Measurements from ENCODE around the gene DDX1. TPM values are rescaled to one million over a fixed set of nuclear protein-coding genes. Genes with fewer than 3 reads are reported as not detected.

Gene DDX1
- total RNA-seq, 3 donors from 2014 or later: 57.4 to 72.6 (median 71.0) TPM

DNA sequence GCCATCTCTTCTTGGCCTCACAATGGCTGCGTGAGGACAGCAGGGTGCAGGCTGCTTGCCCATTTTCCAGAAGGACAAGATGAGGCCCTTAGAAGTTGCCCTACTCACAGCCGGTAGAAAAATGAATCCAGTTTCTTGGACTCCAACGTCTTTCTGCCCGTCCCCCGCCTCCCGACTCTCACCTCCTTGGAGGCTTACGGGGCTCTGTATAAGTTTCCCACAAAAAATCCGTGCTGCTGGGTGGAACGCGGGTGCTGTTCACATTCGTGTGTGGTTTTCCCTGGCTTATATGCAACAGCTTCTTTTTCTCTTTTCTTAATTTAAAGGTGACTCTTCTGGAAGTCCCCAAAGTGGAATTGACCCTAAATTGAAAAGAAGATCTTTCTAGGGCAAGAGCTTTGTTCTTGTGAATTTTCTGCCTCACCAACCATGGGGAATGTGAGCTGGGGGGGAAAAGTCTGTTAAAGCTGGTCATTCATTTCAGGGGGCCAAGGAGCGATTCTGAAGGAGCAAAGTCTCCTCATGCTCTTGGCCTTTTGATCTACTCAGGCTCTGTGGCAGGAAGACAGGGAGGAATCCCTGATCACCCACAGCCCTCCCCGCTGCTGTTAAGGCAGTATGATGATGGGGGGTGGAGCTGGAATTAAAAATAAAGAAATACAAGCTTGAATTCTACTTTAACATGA, 51.3 kb downstream of the DDX1 start:
- no peak for DNase-seq (ENCODE audit: low spot score in 2 of 2)
- H3K27me3 ChIP-seq: no peaks in the 10 kb centered on the region
- no peak overlapping the region for H3K4me3 ChIP-seq
- no peak overlapping the region for H3K27ac ChIP-seq
- TF ChIP-seq POLR2A (IDR thresholded peaks at IDR 0.05) (no peak), CTCF (IDR thresholded peaks at IDR 0.05) (no peak), POLR2AphosphoS5 (IDR thresholded peaks at IDR 0.05) (no peak)
- no peaks in the 10 kb centered on the region for H3K9me3 ChIP-seq
- H3K4me1 ChIP-seq: no peaks in the 10 kb centered on the region
- intact Hi-C loops (cut with DNase I; ENCODE audit: low total_unique reads): no loop called here
- H3K36me3 ChIP-seq: no peaks in the 10 kb centered on the region

DNA sequence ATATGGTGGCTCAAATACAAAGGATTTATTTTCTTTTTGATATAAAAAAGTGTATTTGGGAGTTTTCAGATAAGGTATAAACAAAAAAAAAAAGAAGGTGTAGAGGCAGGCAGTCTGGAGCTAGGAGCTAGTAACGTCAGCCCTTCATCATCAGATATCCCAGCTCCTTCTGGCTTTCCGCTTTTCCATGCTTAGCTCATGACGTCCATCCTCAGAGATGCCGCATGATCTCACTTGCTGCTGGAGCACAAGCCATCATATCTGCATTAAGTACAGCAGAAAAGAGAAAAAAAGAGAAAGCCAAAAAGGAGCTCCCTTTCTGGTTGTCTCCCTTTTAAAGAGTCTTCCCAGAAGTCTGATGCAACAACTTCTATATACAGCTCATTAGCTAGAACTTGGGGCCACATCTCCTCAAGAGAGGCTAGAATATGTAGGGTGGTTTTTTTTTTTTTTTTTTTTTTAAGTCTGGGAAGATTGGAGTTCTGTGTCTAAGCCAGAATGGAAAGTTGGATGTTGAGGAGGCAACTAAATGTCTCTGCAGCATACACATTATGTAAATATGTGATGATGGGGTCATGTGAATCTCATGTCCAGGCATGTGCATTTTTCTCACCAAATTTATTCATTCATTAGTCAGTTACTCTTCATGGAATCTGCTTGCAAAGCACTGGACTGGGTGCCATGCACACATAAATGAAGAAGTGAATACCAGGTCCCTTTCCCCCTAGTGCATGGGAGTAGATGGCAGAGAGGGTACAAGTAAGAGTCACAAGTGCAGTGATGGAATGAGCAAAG, 52.3 kb downstream of the DDX1 start:
- no peak for DNase-seq (ENCODE audit: low spot score in 2 of 2)
- H3K27me3 ChIP-seq: no peaks in the 10 kb centered on the region
- H3K36me3 ChIP-seq: no peaks in the 10 kb centered on the region
- H3K4me1 ChIP-seq: no peaks in the 10 kb centered on the region
- H3K9me3 ChIP-seq: no peaks in the 10 kb centered on the region
- H3K27ac ChIP-seq: no peak overlapping the region
- intact Hi-C loops (cut with DNase I; ENCODE audit: low total_unique reads): no loop called here
- H3K4me3 ChIP-seq: no peak overlapping the region
- TF ChIP-seq POLR2AphosphoS5 (IDR thresholded peaks at IDR 0.05): no peak
- TF ChIP-seq POLR2A (IDR thresholded peaks at IDR 0.05): no peak
- no peak for TF ChIP-seq CTCF (IDR thresholded peaks at IDR 0.05)

- intact Hi-C loops (cut with DNase I; ENCODE audit: low total_unique reads): no loop called here
- H3K4me3 ChIP-seq: no peak overlapping the region
- H3K4me1 ChIP-seq: no peaks in the 10 kb centered on the region
- H3K36me3 ChIP-seq: no peaks in the 10 kb centered on the region
- no peak for DNase-seq (ENCODE audit: low spot score in 2 of 2)
- H3K27me3 ChIP-seq: no peaks in the 10 kb centered on the region
- TF ChIP-seq POLR2A (IDR thresholded peaks at IDR 0.05) (no peak), CTCF (IDR thresholded peaks at IDR 0.05) (no peak), POLR2AphosphoS5 (IDR thresholded peaks at IDR 0.05) (no peak)
- H3K27ac ChIP-seq: no peak overlapping the region
- H3K9me3 ChIP-seq: no peaks in the 10 kb centered on the region
These were observed 53.6 kb downstream of the DDX1 start for GRCh38 chr2:15645300-15645699.

DNA sequence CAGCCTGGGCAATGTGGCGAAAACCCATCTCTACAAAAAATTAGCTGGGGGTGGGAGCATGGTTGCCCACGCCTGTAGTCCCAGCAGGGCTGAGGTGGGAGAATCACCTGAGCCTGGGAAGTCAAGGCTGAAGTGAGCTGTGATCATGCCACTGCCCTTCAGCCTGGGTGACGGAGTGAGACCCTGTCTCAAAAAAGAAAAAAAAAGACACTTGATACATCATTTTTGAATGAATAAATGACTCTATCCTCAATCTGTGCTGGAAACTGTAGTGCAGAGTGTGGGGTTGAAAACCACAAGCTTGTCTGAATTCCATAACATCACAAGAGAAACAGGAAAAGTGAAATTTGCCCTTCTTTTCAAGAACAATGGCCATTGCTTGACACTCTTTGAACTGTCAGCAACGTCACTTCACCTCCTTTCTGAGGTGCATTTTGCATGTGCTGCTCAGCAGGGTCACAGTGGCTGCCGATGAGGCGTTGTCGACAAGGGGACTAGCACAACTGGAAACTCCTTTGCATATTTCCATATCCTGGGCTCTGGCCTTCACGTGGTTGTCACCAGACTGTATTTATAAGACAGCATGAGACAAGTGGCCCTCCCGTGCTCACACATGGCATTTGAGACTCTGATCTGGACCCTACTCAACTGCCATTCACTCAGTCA, 54.2 kb downstream of the DDX1 start:
- H3K4me1 ChIP-seq: no peaks in the 10 kb centered on the region
- DNase-seq (ENCODE audit: low spot score in 2 of 2): no peak
- H3K36me3 ChIP-seq: no peaks in the 10 kb centered on the region
- intact Hi-C loops (cut with DNase I; ENCODE audit: low total_unique reads): no loop called here
- H3K27ac ChIP-seq: no peak overlapping the region
- H3K4me3 ChIP-seq: no peak overlapping the region
- no peak for TF ChIP-seq POLR2AphosphoS5 (IDR thresholded peaks at IDR 0.05)
- no peak for TF ChIP-seq POLR2A (IDR thresholded peaks at IDR 0.05)
- no peak for TF ChIP-seq CTCF (IDR thresholded peaks at IDR 0.05)
- H3K27me3 ChIP-seq: no peaks in the 10 kb centered on the region
- no peaks in the 10 kb centered on the region for H3K9me3 ChIP-seq

DNA sequence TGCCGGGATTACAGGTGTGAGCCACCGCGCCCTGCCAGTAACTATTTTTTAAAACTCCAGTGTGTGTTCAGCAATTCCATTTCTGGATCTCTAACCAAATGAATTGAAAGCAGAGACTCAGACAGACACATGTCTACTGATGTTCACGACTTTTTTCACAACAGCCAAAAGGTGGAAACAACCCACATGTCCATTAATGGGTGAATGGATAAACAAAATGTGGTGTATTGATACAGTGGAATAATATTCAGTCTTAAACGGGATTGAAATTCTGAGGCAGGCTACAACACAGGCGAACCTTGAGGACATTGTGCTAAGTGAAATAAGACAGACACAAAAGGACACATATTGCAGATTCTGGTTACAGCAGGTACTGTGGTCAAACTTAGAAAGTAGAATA, 55.0 kb downstream of the DDX1 start:
- Histone ChIP-seq H3K4me1 (no peaks in the 10 kb centered on the region), H3K4me3 (no peak overlapping the region), H3K27ac (no peak overlapping the region), H3K9me3 (no peaks in the 10 kb centered on the region), H3K27me3 (no peaks in the 10 kb centered on the region), H3K36me3 (no peaks in the 10 kb centered on the region)
- no peak for TF ChIP-seq POLR2AphosphoS5 (IDR thresholded peaks at IDR 0.05)
- no peak for TF ChIP-seq CTCF (IDR thresholded peaks at IDR 0.05)
- no peak for TF ChIP-seq POLR2A (IDR thresholded peaks at IDR 0.05)
- intact Hi-C loops (cut with DNase I; ENCODE audit: low total_unique reads): no loop called here
- DNase-seq (ENCODE audit: low spot score in 2 of 2): no peak

All from breast epithelium (tissue), 4 donors.